Uterus (tissue), 4 donors: Measurements from ENCODE around the gene SP140. TPM values are rescaled to one million over a fixed set of nuclear protein-coding genes. Genes with fewer than 3 reads are reported as not detected.

Source experiments
- DNase-seq, 2 donors: peaks; one replicate each; pipeline ENCODE4 v3.0.0-alpha.2; 2019 to 2020
- H3K27ac ChIP-seq, 2 donors: fragments of 200-600 bp; sonication (generic); 1 replicate in 1 of 2; 2 replicates in 1 of 2; pipeline ENCODE4 v1.5.1; 2016 to 2018
- H3K27me3 ChIP-seq, 2 donors: fragments of 200-600 bp; sonication (generic); one replicate each; pipeline ENCODE4 v1.5.1; 2018 to 2019; ENCODE audit warnings: control low read depth in 1 of 2
- H3K36me3 ChIP-seq, 2 donors: fragments of 200-600 bp; sonication (generic); one replicate each; pipeline ENCODE4 v1.5.1; 2019; ENCODE audit warnings: control low read depth in 1 of 2
- H3K4me1 ChIP-seq, 2 donors: fragments of 200-600 bp; sonication (generic); one replicate each; pipeline ENCODE4 v1.5.1; 2018 to 2019; ENCODE audit warnings: control low read depth in 1 of 2
- H3K4me3 ChIP-seq, 2 donors: fragments of 200-600 bp; sonication (generic); 1 replicate in 1 of 2; 2 replicates in 1 of 2; pipeline ENCODE4 v1.5.1; 2018 to 2019; ENCODE audit warnings: mild to moderate bottlenecking in 1 of 2
- H3K9me3 ChIP-seq, 2 donors: fragments of 200-600 bp; sonication (generic); one replicate each; pipeline ENCODE4 v1.5.1; 2019; ENCODE audit warnings: control low read depth in 1 of 2
- CTCF ChIP-seq, 4 experiments: fragments of 200-600 bp in 2 of 4; fragments of 450-650 bp in 2 of 4; sonication (generic) in 2 of 4; IDR thresholded peaks; one replicate each; pipeline ENCODE4 v1.5.1; 2016 to 2019; ENCODE audit warnings: antibody characterized with exemption in 4 of 4, mild to moderate bottlenecking in 2 of 4, moderate library complexity in 1 of 4
- POLR2A ChIP-seq, 2 donors: fragments of 450-650 bp; IDR thresholded peaks; one replicate each; pipeline ENCODE4 v1.6.1; 2016; ENCODE audit warnings: antibody characterized with exemption in 2 of 2, mild to moderate bottlenecking in 1 of 2, moderate library complexity in 1 of 2
- intact Hi-C: fragments of 100-400 bp; cut with DNase I; formaldehyde crosslinking; loops from one replicate; pipeline ENCODE4 v1.15.1; 2023; ENCODE audit warnings: low total_unique reads
- total RNA-seq, 4 donors: library from RNA; depleted of rRNA in 3 of 4; stranded (reverse); fragments of >200 nt in 3 of 4; gene quantifications; one replicate each; pipeline versions ENCODE4 v1.1.0 to v1.2.4, GENCODE V29; 2014 to 2023
- donor health status: DM: yes; HTN: yes; CAD: no.

Gene SP140
- total RNA-seq, 4 donors from 2014 or later, result 0.77 to 1.1 (median 0.97) TPM; not detected in 1

GRCh38 chr2:230266638-230267037 is 41.1 kb downstream of the SP140 start:
- Histone ChIP-seq H3K27ac (no peak overlapping the region), H3K27me3 (no peaks in the 10 kb centered on the region), H3K36me3 (no peaks in the 10 kb centered on the region), H3K4me1 (no peaks in the 10 kb centered on the region), H3K4me3 (no peak overlapping the region), H3K9me3 (no peaks in the 10 kb centered on the region)
- intact Hi-C loops, result no loop called here
- DNase-seq, result no peak
- TF ChIP-seq CTCF (IDR thresholded peaks at IDR 0.05) (no peak), POLR2A (IDR thresholded peaks at IDR 0.05) (no peak)

- intact Hi-C loops, result no loop called here
- DNase-seq, result no peak
- H3K27me3 ChIP-seq, result no peaks in the 10 kb centered on the region
- TF ChIP-seq CTCF (IDR thresholded peaks at IDR 0.05), result no peak
- H3K4me3 ChIP-seq, result no peak overlapping the region
- no peaks in the 10 kb centered on the region for H3K4me1 ChIP-seq
- no peaks in the 10 kb centered on the region for H3K36me3 ChIP-seq
- no peaks in the 10 kb centered on the region for H3K9me3 ChIP-seq
- H3K27ac ChIP-seq, result no peak overlapping the region
Measured at GRCh38 chr2:230267059-230267458, 41.5 kb downstream of the SP140 start.

- no peaks in the 10 kb centered on the region for H3K4me1 ChIP-seq
- H3K9me3 ChIP-seq, result no peaks in the 10 kb centered on the region
- intact Hi-C loops, result no loop called here
- TF ChIP-seq CTCF (IDR thresholded peaks at IDR 0.05) (no peak), POLR2A (IDR thresholded peaks at IDR 0.05) (no peak)
- H3K36me3 ChIP-seq, result no peaks in the 10 kb centered on the region
- H3K27ac ChIP-seq, result no peak overlapping the region
- H3K4me3 ChIP-seq, result no peak overlapping the region
- no peaks in the 10 kb centered on the region for H3K27me3 ChIP-seq
- no peak for DNase-seq
Measured at GRCh38 chr2:230267556-230267955, 42.0 kb downstream of the SP140 start.

- Histone ChIP-seq H3K27ac (no peak overlapping the region), H3K36me3 (no peaks in the 10 kb centered on the region), H3K27me3 (no peaks in the 10 kb centered on the region), H3K4me3 (no peak overlapping the region), H3K9me3 (no peaks in the 10 kb centered on the region), H3K4me1 (no peaks in the 10 kb centered on the region)
- no peak for TF ChIP-seq POLR2A (IDR thresholded peaks at IDR 0.05)
- TF ChIP-seq CTCF (IDR thresholded peaks at IDR 0.05), result no peak
- no peak for DNase-seq
- intact Hi-C loops, result no loop called here
Measured at GRCh38 chr2:230268606-230269243, 43.2 kb downstream of the SP140 start.

GRCh38 chr2:230269715-230270114 is 44.2 kb downstream of the SP140 start:
- TF ChIP-seq POLR2A (IDR thresholded peaks at IDR 0.05), result no peak
- no peak for TF ChIP-seq CTCF (IDR thresholded peaks at IDR 0.05)
- H3K4me1 ChIP-seq, result no peaks in the 10 kb centered on the region
- H3K4me3 ChIP-seq, result no peak overlapping the region
- H3K27me3 ChIP-seq, result no peaks in the 10 kb centered on the region
- H3K36me3 ChIP-seq, result no peaks in the 10 kb centered on the region
- intact Hi-C loops, result no loop called here
- no peak overlapping the region for H3K27ac ChIP-seq
- DNase-seq, result no peak
- H3K9me3 ChIP-seq, result no peaks in the 10 kb centered on the region
